HL-60 (cell line): Measurements from ENCODE around the gene AP3S2.

Experiments
- DNase-seq, 2 experiments: peaks; one replicate each; pipeline ENCODE4 v3.0.0-alpha.2; 2010 to 2020; ENCODE audit warnings: low read depth in 1 of 2, low spot score in 1 of 2
- H3K27ac ChIP-seq: fragments of 250-450 bp; sonication (Bioruptor Pico); replicated peaks from 2 replicates; pipeline ENCODE4 v1.5.1; 2020; ENCODE audit warnings: mild to moderate bottlenecking, moderate library complexity
- H3K27me3 ChIP-seq: fragments of 250-450 bp; sonication (Bioruptor Pico); 2 replicates; pipeline ENCODE4 v1.5.1; 2021; ENCODE audit warnings: mild to moderate bottlenecking, moderate library complexity; ENCODE audit not compliant: insufficient read depth, poor library complexity, severe bottlenecking
- H3K4me3 ChIP-seq: replicated peaks from 2 replicates; pipeline ENCODE4 v1.5.1; 2011; ENCODE audit warnings: mild to moderate bottlenecking, control low read depth, low read length; ENCODE audit not compliant: insufficient read depth
- CTCF ChIP-seq: IDR thresholded peaks from one replicate; pipeline ENCODE4 v1.5.1; 2011; ENCODE audit warnings: low read length, control low read depth, inconsistent platforms; ENCODE audit not compliant: insufficient read depth
- GABPA ChIP-seq: IDR thresholded peaks from 2 replicates; pipeline ENCODE4 v1.6.1; 2012; ENCODE audit warnings: low read depth
- POLR2AphosphoS5 ChIP-seq: IDR thresholded peaks from 2 replicates; pipeline ENCODE4 v1.6.1; 2012; ENCODE audit warnings: low read depth
- REST ChIP-seq: IDR thresholded peaks from 2 replicates; pipeline ENCODE4 v1.6.1; 2012; ENCODE audit warnings: low read depth; ENCODE audit not compliant: insufficient replicate concordance
- SPI1 ChIP-seq: IDR thresholded peaks from 2 replicates; pipeline ENCODE4 v1.6.1; 2012; ENCODE audit warnings: low read depth, mild to moderate bottlenecking, borderline replicate concordance

AP3S2 gene

GRCh38 chr15:89912674-89913396 is 19.0 kb upstream of the AP3S2 start, which contains the start of gene ARPIN:
Gene ARPIN, minus strand, starts transcription at chr15:89912952. Its CDS starts 117 bp downstream, at chr15:89912835.
- DNase-seq: no peak
- Histone ChIP-seq H3K27ac (no peak within 1 kb of the TSS), H3K27me3 (no peaks in the 10 kb centered on the region), H3K4me3 (no peak within 1 kb of the TSS)
- no peak for TF ChIP-seq SPI1
- no peak for TF ChIP-seq GABPA
- no peak for TF ChIP-seq POLR2AphosphoS5
- no peak for TF ChIP-seq REST
- TF ChIP-seq CTCF: no peak

GRCh38 chr15:89912145-89912673 is 18.4 kb upstream of the AP3S2 start:
- no peak for DNase-seq
- Histone ChIP-seq H3K27me3 (no peaks in the 10 kb centered on the region), H3K4me3 (no peak overlapping the region), H3K27ac (no peak overlapping the region)
- TF ChIP-seq POLR2AphosphoS5 (no peak), SPI1 (no peak), GABPA (no peak), CTCF (no peak), REST (no peak)

GRCh38 chr15:89910891-89911626 is 17.3 kb upstream of the AP3S2 start:
- TF ChIP-seq CTCF (no peak), SPI1 (peak; percentile 96)
- peak overlapping the region; percentile 56 for H3K27ac ChIP-seq
- H3K4me3 ChIP-seq: no peak overlapping the region
- no peaks in the 10 kb centered on the region for H3K27me3 ChIP-seq
- DNase-seq: peak in 1 of 2 experiments; percentile 80
